Activated gamma-delta T cell treated with Interleukin-2 at 50 U/mL for 16 hours (primary cell): ENCODE results near the gene COL3A1.

ENCODE experiments used
- DNase-seq: peaks from one replicate; pipeline ENCODE4 v3.0.0-alpha.2; 2020

COL3A1 gene

DNA sequence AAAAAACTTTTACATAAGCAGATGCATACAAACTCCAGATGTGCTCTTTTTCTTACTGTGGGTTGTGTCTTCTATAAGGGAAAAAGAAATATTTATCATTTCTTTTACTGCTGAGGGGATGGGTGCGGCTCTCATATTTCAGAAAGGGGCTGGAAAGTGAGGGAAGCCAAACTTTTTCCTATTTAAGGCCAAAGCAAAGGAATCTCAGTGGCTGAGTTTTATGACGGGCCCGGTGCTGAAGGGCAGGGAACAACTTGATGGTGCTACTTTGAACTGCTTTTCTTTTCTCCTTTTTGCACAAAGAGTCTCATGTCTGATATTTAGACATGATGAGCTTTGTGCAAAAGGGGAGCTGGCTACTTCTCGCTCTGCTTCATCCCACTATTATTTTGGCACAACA lies at the start of gene COL3A1:
Gene COL3A1, plus strand, starts transcription at position 210 of the 400 bp plus-strand sequence. Its CDS starts 117 bp downstream, at position 327.
- DNase-seq, result no peak

DNA sequence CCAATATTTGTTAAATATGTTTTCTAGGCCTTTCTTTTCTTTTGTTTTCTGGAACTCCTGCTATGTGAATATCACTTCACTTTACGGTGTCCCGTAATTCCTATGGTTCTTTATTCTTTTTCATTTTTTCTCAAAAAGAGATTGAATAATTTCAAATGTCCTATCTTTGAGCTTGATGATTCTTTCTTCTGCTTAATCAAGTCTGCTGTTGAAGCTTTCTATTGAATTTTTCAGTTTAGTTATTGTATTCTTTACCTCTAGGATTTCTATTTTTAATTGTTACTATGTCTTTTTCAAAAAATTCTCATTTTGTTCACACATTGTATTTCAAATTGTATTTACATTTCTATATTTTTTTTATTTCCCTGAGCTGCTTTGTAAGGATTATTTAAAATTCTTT lies 45.5 kb upstream of the COL3A1 start:
- no peak for DNase-seq

DNA sequence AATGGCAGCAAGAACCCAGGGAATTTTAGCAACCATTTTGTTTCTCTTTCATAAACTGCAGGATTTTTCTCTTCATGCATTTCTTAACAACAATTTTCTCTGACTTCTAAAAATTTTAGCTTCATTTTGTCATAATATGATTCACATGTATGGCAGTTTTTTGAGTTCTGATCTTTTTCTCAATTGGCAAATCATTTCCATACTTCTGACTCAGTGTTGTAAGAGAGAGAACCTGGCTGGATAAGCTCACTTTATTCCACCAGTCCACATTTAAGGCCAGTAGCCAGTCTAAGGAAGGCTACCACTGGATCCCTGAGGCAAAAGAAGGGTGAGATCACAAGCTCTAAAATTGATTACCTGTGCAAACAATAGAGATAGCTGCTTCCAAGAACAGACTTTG lies 42.8 kb upstream of the COL3A1 start:
- no peak for DNase-seq

DNA sequence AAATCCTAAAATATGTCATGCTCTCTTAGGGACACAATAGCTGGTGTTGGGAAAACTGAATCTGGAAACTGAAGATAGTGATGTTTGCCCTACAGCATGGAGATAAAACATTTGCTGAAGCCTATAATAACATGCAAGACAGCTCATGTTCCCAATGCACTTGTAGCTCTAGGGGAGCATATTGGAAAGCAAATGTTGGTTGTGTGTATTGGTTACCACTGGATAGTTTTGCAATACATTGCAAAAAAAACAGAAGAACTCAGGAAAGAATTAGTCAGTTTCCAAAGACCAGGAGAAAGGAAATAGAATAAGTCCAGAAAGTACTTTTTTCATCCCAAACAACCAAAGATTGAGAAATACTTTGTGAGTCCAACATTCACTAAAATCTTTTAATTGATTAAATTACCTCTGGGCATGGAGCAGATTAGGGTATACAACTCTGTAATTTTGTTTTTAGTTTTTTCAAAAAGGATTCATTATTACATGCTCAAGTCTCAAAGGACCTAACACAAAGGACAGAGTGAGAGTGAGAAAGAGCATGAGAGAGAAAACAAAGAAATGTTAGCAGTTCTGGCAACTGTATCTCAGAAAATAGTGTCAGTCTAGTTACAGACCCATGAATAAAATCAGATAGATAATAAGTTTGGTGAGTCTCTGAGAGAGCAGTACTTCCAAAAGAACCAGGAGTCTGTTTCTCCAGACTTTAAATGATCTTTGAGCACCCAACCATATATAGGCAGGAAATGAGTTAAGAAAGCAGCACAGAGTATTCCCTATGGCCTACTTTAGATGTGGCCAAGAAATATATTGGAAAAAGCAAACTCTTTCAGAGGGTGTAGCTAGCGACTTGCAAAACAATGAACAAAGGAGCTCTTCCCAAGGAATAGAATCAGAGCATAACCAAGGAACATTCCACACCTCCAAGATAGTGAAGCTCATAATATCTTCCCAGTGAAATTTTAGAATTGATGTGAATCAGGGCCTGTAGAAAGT lies 36.6 kb upstream of the COL3A1 start:
- DNase-seq, result no peak

DNA sequence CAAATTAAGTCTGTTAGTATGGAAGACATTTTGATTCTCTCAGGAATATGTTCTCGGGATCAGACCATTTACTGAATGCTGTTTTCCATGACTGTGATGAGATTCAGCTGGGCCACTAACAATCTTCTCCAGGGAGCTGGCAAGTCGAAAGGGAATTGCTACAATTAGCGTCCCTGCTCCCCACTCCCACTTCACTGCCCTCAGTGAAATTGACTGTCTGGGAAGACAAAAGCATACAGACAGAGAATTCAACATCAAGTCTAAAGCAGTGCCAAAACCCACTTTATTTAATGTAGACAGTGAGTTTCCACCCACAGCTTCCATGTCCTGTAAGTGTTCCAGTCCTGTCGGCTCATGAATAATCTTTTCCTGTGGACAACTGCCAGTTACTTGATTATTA lies 34.0 kb upstream of the COL3A1 start:
- no peak for DNase-seq

DNA sequence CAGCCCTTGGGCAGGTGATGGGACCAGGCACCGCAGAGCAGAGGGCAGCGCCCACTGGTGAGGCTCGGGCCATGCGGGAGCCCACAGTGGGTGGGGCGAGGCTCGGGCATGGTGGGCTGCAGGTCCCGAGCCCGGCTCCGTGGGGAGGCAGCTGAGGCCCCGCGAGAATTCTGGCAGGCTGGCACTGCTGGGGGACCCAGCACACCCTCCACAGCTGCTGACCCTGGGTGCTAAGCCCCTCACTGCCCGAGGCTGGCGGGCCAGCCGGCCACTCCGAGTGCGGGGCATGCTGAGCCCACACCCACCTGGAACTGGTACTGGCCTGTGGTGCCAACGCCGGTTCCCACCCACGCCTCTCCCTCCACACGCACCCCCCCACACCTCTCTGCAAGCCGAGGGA lies 29.7 kb upstream of the COL3A1 start:
- DNase-seq, result no peak

DNA sequence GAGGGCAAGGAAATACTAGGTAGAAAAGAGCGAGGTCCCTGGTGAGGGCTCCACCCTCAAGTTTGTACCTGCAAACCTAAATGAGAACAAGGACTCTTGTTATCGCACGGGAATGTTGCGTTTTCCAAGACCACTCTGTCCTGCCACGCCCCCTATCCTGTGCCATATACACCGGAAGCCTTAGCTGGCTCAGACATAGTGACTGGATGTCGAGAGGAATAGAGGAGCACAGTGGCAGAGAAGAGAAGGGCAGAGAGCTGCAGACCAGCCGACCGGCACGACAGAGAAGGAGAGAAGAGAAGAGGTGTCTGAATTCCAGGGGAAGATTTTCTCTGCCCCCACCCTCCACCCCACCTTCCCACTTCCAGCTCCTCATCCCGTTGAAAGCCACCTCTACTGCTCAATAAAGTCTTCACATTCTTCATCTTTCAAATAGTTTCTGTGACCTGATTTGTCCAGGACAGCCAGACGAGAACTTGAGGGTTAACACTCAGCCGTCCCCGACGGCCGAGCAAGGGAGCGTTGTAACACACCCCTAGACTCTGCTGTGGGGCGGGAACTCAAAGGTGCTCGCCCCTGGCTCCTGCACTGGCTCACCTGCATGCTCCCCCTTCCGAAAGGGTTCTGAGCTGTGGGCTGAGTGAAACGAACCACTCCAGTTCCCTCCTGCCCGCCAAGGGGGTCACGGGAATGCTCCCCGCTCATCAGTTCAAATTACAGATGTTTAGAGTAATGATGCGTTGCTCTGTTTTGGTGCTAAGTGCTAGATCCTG lies 24.9 kb upstream of the COL3A1 start:
- DNase-seq, result no peak

DNA sequence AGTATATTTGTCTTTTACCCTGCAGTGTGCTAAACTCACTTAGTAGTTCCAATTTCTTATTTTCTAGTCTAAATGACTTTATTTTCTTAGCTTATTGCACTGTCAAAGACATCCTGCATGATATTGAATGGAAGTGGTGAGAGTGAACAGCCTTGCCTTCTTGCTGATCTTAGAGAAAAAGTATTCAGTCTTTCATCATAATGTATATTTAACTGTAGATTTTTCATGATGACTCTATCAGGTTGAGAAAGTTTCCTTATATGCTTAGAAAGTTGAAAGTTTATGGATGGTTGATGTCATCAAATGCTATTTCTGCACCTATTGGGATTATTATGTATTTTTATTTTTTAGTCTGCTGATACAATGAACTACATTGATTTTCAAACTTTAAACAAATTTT lies 21.3 kb upstream of the COL3A1 start:
- no peak for DNase-seq

DNA sequence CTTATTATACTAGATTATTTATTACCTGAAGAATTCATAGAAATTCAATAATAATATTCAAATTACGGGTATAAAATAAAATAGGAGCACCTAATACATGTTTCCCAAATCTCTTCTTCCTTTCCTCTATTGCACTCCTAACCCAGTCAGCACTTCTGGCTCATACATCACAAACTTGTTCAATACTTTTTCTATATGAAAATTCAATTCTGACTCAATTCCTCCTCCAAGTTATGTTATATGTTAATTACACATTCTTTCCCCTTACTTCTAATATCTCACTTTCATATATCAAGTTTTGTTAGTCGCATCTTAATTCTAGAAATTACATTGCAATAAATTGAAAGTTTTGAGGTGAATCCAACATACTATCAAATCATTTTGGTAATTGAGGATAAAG lies 17.9 kb upstream of the COL3A1 start:
- no peak for DNase-seq

DNA sequence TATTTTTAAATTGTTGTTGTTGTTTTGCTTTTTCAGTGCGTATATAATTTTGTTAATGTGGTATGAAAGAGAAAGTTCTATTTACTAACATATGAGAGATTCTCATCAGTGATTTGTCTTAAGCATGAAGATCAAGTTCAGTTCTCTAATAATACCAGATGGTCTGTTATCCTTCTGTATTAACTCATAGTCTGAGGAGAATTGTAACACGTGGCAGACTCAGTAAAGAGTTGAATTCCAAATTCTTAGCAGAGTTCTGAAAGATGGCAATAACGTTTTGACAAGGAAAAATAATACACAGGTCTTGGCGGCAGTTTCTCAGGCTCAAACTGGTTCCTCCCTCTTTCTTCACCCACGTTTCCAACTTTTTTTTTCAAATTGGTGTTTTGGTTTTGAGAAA lies 17.2 kb upstream of the COL3A1 start:
- DNase-seq, result no peak

DNA sequence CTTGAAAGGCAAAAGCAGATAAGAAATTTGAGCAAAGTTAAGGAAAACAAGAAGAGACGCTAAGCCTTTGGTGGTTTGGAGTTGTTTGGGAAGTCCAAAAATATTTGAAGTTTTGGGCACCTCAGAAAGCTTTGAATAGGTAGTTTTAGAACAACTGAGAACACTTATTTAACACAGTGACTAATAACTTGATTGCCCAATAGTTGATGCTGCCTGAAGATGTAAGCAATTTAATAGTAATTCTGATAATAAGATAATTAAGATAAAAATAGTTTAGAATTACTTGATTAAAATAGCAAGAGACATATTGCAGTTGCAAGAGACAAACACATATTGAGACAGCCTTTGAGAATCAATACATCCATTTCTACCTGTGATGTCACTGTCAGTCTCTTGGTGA lies 16.5 kb upstream of the COL3A1 start:
- DNase-seq, result no peak

DNA sequence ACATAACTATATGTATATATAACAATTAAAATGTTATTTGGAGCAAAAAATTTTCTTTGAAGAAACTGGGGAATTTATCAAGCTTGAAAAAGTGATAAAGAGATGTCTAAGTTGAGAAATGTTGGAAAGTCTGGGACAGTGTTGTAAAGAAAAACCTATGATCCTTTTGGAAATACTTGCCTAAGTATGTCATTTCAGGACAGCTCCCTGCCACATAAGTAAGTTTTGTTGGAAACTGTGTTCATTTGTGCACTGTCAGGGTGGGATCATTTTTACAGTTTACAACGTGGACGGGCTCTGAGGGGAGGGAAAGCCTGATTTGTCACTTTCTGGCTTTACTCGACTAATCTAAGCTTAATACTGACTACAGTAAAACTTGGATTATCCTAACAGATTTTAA lies 10.4 kb upstream of the COL3A1 start:
- DNase-seq, result no peak

DNA sequence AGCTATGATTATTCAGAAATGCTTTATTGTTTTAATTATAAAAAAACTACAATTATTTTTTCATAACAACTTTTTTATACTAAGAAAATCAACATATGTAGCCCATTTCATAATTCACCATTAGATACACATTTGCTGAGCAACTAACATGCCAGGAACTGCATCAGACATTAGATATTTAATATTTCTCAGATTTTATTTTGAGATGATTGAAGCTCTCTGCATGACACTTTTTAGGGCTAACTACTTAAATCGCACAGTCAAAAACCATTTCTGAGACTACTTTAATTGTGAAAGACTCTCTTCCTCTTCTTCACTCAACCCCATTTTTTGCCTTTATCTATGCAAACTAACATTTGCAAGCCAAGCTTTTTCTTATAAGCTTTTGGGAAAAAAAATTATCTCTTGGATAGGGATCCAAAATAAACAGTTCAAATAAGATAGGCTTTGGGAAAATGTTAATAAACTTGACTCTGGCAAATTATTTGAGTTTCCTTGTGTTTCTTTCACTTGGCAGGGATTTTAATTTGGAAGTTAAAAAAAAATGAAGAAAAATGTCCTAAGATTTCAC lies 9.1 kb upstream of the COL3A1 start:
- DNase-seq, result no peak

DNA sequence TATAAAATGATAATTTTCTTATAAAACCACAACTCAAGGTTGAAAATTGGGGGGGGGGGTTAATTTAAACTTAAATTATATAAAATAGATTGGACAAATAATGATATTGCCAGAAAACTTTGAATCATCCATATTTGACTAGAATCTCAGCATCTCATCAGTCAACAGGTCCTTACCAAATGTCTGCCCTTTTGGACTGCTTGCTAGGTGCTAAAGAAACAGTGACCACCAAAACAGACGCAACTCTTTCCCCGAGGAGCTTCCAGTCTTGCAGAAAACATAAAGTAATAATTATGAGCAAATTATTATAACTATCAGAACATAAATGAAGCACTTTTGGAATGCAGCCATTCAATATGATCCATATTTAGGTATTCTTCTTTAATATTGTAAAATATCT lies 8.6 kb upstream of the COL3A1 start:
- no peak for DNase-seq

DNA sequence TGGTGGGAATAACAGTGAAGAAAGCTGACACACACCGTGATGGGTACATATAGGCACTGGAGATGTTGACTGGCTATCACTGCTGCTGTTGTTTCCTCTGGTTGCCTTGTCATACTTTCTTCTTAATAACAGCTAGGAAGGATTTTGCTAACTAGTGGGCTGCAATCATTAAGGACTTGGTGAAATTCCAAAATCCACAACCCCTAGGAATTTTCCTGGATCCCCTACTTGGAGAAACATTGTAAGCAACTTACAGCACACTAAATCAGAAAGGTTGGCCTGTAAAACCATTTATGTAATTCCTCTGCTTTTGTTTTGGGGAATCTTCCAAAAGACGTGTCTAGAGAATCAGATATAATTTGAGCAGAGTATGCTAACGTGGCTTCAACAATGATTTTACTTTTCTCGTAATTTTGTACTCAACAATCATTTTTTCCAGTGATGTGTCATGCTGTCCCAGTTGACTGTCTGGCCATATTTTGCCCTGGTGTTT lies 8.0 kb upstream of the COL3A1 start:
- no peak for DNase-seq

DNA sequence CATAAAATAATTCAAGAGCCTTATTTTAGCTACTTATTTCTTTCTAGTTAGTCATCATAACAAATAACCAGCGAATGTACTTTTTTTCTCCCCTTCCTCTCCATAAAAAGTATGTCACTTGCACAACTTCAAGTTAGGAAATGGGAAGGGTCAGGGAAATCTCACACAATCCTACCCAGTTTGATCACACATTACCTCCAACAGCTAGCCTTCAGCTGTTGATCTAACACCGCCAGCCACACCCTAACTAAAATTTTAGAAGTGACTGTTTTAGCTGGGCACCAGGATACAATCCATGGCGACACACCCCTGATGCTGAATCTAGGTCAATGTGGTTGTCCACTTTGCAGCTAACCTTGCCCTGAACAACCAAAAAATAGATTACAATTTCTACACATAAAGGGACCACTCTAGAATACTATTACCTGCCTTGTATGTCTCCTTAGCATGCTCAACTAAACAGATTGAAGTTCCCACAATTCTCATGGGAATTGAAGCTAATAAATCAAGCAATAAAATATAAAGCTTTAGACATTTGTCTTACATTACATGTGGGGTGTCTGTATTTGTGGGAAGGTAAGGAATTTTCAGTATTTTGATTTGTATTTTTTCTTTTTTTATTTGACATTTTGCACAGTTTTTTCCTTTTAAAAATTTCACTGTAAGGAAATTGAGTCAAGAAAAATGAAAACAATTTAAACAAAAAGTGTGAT lies 7.3 kb upstream of the COL3A1 start:
- no peak for DNase-seq

DNA sequence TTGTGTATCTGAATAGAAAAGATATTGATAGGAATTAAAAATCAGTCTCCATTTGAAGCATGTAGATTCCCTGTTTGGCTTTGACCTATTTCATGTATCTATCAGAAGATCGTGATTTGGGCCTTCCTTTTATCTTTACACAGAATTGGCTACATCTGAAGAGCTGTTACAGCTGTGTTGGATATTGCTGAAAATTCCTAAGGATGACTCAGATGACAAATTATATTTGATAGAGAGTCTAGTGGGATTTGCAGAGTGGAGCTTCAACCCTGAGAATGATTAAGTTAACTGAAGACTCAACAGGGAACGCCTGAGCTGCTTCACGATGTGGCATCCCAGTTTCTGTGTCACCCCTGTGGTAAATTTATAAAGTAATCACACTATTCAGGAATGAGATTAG lies 4.9 kb upstream of the COL3A1 start:
- no peak for DNase-seq

DNA sequence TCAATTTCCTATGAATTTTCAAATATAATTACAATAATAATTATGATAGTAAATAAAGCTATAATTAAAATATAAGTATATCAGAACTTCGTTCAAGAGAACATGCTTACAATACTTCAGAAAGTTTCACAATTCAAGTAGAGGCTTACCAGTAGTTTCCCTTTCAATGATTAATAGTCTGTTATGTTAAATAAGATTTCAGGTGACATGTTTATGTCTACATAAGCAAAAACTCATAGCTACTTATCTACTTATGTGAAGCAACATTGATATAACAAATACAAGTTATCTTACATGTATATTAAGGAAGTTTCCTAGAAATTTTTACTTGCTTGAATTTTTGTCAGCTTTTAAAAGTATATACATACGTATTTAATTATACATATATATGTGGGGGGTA lies 4.5 kb upstream of the COL3A1 start:
- DNase-seq, result no peak

DNA sequence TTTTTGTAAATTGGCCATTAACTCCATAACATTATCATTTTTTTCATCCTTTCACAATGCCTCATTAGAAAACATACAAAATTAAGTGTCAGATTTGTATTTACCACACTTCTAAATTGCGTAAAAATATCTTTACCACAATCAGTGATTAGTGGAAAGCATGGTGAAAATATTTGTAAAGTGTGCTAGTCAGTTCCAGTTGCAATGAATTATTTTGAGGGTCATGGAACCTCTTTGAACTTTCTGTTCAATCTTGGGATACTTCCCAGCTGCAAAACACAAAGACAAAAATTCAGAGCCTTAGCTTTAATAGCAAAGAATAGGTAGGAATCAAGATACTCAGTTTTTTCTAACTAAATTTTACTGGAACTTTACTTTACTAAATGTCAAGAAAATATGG lies 4.0 kb upstream of the COL3A1 start:
- no peak for DNase-seq

DNA sequence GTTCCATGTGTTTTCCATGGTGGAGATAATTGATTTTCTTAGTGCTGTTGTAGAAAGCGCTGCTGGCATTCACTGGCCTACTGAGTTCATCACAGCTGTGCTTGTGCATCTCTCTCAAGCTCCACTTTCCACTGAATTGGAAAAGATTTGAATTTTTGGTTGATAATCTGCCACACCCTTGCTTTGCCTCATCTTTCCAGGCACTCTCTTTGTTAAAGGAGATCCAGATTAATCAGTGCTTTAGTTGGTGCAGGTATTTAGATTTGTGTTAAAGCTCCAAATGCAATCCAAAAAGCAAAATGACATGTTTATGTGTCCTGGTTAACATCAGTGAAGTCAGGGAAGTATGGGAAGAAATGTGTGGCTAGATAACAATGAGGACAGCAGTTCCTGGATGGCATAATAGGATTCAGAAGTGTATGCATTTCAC lies 2.7 kb upstream of the COL3A1 start:
- DNase-seq, result no peak

DNA sequence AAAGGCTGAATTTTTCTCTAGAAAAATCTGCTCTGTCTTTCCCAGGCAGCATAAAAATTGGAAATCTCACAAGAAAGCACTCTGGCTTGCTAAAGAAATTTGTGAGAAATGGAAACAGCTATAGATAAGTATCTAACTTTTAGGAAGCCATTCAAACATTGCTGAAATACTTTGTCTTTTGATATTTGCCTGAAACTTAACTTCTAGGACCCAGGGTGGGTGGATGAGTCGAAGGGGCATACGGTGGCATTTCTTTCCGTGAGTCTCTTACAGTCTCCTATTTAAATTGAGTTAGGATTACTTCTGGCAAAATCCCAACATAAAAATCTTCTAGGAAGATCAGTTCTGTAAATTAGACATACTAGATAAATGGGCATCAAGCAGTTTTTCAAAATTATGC lies 532 bp upstream of the COL3A1 start:
- no peak for DNase-seq

DNA sequence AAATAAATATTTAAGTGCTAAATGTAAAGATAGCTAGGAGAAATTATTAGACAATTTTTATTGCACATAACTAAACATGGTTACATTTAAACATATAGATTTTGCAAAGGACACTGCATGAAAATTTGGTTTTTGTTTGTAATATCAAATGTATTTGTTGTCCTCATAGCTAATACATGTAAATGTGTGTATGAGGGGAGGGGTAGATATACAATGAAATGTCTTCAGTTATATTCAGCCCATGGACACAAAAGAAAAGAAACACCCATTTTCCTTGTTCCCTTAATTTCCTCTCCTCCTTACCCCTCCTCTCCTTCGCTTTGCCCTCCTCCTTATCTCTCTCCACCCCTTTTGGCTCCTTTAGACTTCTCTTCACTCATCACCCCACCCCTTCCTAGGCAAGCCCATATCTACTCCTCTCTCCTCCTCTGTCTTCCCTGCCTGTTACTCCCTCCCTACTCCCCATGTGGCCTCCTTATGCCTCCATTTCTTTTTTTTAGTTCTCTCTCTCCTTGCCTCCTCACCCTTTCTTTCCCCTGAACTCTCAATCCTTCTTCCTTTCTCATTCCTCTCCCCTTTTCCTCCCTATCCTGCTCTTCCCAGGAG lies 1.4 kb downstream of the COL3A1 start:
- DNase-seq, result no peak
